HG02943 (cell line): ENCODE results near the gene OR4Q3.
"Not testable (repeated sequence)": the region's sequence is repeated elsewhere in the genome, so short reads cannot be mapped to it uniquely, and the experiment has no call there.

Experiments used
- ATAC-seq: cut with Tn5 transposase; IDR thresholded peaks from one replicate; pipeline ENCODE4 v1.9.1; 2021; ENCODE audit warnings: mild to moderate bottlenecking, low read depth, moderate library complexity; ENCODE audit not compliant: unreplicated experiment

OR4Q3 gene

GRCh38 chr14:19743256-19743655, at the start of gene OR4Q3:
Gene OR4Q3, plus strand, starts transcription at chr14:19743571.
- no peak for ATAC-seq

- no peak for ATAC-seq
Measured at GRCh38 chr14:19729359-19729758, 14.0 kb upstream of the OR4Q3 start.

- no peak for ATAC-seq
Measured at GRCh38 chr14:19729763-19730162, 13.6 kb upstream of the OR4Q3 start.

DNA sequence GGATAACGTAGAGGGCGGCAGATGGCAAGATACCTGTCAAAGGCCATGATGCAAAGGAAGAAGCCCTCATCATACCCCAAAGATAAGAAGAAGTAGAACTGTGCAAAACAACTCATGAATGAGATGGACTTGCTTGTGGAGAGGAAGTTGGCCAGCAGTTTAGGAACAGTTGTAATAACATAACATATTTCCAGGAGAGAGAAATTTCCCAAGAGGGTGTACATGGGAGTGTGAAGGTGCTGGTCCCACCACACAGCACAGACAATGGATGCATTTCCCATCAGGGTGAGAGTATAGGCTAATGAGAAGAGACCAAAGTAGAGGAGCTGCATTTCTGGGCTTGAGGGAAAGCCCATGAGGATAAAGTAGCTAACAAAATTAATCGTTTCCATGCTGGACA, 9.5 kb upstream of the OR4Q3 start:
- not testable (repeated sequence) for ATAC-seq

DNA sequence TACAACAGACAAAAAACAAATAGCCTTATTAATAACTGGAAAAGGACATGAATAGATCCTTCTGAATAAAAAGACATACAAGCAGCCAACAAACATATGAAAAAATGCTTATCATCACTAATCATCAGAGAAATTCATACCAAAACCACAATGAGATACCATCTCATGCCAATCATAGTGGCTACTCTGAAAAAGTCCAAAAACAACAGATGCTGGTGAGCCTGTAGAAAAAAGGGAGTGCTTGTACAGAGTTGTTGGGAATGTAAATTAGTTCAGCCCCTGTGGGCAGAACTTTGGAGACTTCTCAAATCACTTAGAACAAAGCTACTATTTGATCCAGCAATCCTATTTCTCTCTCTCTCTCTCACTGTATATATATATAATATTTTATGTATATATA, 8.9 kb downstream of the OR4Q3 start:
- not testable (repeated sequence) for ATAC-seq

DNA sequence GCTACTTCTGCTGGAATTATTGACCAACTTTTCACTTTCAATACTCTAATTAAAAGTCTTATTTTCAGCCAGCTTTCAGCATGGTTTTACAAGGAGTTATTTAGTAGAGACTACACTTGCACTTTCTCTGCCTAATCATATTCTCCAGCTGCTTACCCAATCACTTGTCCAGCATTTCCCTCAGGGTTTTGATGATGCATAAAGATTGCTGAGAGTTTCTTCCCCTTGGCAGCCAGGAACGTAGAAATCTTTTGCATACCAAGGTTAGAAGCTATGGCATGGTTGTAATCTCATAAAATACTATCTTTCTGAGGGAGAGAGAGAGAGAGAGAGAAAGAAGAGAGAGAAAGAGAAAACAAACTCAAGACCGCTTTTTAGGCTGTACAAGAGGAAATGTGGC, 10.8 kb downstream of the OR4Q3 start:
- ATAC-seq = no peak

DNA sequence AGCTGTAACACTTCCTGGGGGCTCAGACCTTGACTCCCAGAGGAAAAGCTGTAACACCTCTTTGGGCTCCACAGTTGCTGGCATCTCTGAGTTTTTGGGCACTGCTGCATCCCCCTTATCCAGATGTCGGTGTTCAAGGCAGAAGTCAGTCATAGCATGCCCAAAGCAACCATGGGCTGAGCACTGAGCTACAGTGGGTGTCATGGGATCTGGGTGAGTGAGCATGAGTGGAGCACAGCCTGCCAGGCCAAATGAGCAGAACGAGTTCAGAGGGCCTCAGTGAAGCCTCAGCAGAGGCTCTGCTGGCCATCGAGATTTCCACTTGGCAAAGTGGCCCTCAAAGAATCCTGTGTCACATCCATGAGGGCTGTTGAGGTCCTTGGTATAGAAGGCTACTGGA, 28.1 kb downstream of the OR4Q3 start:
- ATAC-seq = not testable (repeated sequence)

DNA sequence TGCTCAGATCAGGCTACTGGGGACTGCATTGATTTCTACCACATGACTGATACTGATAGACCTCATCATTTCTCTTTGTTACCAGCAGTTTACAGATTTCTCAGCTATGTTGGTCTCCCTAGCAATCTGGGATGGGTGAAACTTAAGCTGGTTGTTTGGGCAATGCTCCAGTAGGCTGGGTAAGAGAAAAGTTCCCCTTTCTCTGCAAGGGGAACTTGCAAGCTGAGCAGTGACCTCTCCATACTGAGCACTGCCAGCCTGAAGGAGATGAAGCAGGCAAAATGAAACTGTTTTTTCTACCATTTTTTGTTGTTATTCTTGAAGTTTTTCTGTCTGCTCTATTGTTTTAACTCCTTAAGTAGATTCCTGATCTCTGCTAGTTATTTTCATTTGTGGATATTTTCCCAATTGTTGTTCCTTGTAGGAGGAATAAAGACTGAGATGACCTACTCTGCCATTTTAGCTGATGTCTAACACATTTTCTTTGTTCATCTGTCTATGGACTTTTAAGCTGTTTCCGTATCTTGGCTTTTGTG, 28.6 kb downstream of the OR4Q3 start:
- no peak for ATAC-seq

GRCh38 chr14:19772454-19772853, 29.1 kb downstream of the OR4Q3 start:
- ATAC-seq = not testable (repeated sequence)

GRCh38 chr14:19773204-19773603, 29.8 kb downstream of the OR4Q3 start, which contains the start of gene OR4M1:
Gene OR4M1, plus strand, starts transcription at chr14:19773504. Its CDS starts 6,819 bp downstream, at chr14:19780323.
- ATAC-seq = not testable (repeated sequence)

DNA sequence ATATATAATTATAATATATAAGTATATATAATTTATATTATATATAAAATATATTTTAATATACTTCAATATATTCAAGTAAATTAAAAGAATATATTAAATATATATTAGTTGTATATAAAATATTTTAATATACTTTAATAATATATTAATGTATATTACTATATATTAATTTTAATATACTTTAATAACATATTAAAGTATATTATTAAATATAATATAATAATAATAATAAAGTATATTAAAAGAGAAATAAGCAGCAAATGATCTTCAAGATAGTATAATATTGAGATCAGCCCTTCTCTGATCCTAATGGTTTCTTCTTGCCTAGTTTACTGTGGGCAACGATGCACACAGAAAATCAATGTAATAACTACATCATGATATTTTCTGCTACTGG, 32.2 kb downstream of the OR4Q3 start:
- ATAC-seq = no peak

DNA sequence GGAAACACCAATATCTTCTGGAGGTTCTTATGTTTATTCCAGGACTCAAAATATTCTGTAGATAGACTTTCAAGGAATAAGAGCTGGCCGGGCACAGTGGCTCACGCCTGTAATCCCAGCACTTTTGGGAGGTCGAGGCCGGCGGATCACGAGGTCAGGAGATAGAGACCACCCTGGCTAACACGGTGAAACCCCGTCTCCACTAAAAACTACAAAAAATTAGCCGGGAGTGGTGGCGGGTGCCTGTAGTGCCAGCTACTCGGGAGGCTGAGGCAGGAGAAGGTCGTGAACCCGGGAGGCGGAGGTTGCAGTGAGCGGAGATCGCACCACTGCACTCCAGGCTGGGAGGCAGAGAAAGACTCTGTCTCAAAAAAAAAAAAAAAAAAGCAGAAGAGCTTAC, 42.5 kb downstream of the OR4Q3 start:
- not testable (repeated sequence) for ATAC-seq

DNA sequence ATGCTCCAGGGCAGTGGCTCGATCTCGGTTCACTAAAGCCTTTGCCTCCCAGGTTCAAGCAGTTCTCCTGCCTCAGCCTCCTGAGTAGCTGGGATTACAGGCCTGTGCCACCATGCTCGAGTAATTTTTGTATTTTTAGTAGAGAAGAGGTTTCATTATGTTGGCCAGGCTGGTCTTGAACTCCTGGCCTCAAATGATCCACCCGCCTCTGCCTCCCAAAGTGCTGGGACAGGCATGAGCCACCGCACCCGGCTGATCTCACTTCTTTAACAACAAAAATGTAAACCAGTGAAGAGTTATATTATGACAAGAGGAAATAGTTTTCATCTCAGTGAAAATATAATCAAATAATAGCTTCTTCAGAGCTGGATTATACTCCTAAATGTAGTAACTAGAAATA, 43.9 kb downstream of the OR4Q3 start:
- not testable (repeated sequence) for ATAC-seq

GRCh38 chr14:19788150-19788549, 44.8 kb downstream of the OR4Q3 start:
- not testable (repeated sequence) for ATAC-seq

- not testable (repeated sequence) for ATAC-seq
Measured at GRCh38 chr14:19796520-19797108, 53.2 kb downstream of the OR4Q3 start.
